Thymus (tissue), 11 donors: ENCODE measurements around the gene PGK1. TPM values are rescaled to one million over a fixed set of nuclear protein-coding genes. Genes with fewer than 3 reads are reported as not detected.
A peak's percentile ranks its signal among the peaks of the same experiment; 100 is the strongest.
"Not testable (repeated sequence)": the region's sequence is repeated elsewhere in the genome, so short reads cannot be mapped to it uniquely, and the experiment has no call there.

Experiments used
- DNase-seq, 9 donors: peaks; one replicate each; pipeline ENCODE4 v3.0.0-alpha.2; 2013; ENCODE audit warnings: low spot score in 9 of 9, low read depth in 6 of 9, missing footprints in 1 of 9
- H3K27ac ChIP-seq, 2 donors: one replicate each; pipeline ENCODE4 v1.5.1; 2013; ENCODE audit warnings: control low read depth in 1 of 2, low read depth in 1 of 2, low read length in 1 of 2, mild to moderate bottlenecking in 1 of 2, moderate library complexity in 1 of 2
- H3K27me3 ChIP-seq, 2 donors: one replicate each; pipeline ENCODE4 v1.5.1; 2013; ENCODE audit warnings: low read length in 1 of 2; ENCODE audit not compliant: control insufficient read depth in 2 of 2, insufficient read depth in 1 of 2
- H3K36me3 ChIP-seq, 2 donors: one replicate each; pipeline ENCODE4 v1.5.1; 2013; ENCODE audit warnings: low read length in 1 of 2, mild to moderate bottlenecking in 1 of 2, moderate library complexity in 1 of 2; ENCODE audit not compliant: control insufficient read depth in 2 of 2, insufficient read depth in 2 of 2
- H3K4me1 ChIP-seq, 2 donors: one replicate each; pipeline ENCODE4 v1.5.1; 2013; ENCODE audit warnings: low read length in 2 of 2; ENCODE audit not compliant: control insufficient read depth in 2 of 2, insufficient read depth in 2 of 2
- H3K4me3 ChIP-seq, 2 donors: one replicate each; pipeline ENCODE4 v1.5.1; 2013; ENCODE audit warnings: low read length in 2 of 2, control low read depth in 1 of 2, mild to moderate bottlenecking in 1 of 2
- H3K9me3 ChIP-seq, 2 donors: one replicate each; pipeline ENCODE4 v1.5.1; 2013; ENCODE audit warnings: low read length in 1 of 2, mild to moderate bottlenecking in 1 of 2; ENCODE audit not compliant: control insufficient read depth in 2 of 2, insufficient read depth in 1 of 2
- WGBS: extraction: QIAGEN DNeasy Blood & Tissue Kit; methylation state at CpG from one replicate; pipeline ENCODE4 v1.1.7; 2013; 5-methylcytosine and 5-hydroxymethylcytosine counted together
- polyA plus RNA-seq: library from polyadenylated mRNA; stranded (reverse); fragments of 200-250 nt; gene quantifications from one replicate; pipeline ENCODE4 v1.2.3, GENCODE V29; 2013
- total RNA-seq: library from RNA; stranded (reverse); fragments of 120-200 nt; gene quantifications from one replicate; pipeline ENCODE4 v1.2.4, GENCODE V29; 2013
- donor health status: healthy.

PGK1 gene
- total and polyA plus RNA-seq, 2 donors = 188 to 433 TPM

DNA sequence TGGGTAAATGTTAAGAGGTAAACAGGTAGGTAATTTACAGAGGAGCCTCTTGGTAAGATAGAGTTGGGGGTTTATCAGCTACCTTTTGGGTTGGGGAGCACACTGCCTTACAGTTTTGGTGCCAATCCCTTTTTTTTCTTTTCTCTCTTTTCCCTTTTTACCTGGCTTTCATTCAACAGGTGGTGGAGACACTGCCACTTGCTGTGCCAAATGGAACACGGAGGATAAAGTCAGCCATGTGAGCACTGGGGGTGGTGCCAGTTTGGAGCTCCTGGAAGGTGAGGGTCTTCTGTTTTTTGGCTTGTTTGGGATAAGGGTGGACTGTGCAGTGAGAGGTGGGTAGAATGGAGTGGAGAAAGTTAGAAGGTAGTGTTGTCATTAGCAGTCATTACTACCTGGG, 21.1 kb downstream of the PGK1 start:
- no peak for DNase-seq
- Histone ChIP-seq H3K36me3 (peaks cover 25 to 63% of the 10 kb centered on the region in 2 donors), H3K27me3 (no peaks in the 10 kb centered on the region), H3K4me3 (no peak overlapping the region), H3K27ac (no peak overlapping the region), H3K9me3 (no peaks in the 10 kb centered on the region), H3K4me1 (no peaks in the 10 kb centered on the region)
- WGBS = 100% methylated on average over 1 of the region's 1 CpG

DNA sequence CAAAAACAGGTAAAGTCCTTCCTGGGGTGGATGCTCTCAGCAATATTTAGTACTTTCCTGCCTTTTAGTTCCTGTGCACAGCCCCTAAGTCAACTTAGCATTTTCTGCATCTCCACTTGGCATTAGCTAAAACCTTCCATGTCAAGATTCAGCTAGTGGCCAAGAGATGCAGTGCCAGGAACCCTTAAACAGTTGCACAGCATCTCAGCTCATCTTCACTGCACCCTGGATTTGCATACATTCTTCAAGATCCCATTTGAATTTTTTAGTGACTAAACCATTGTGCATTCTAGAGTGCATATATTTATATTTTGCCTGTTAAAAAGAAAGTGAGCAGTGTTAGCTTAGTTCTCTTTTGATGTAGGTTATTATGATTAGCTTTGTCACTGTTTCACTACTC, 21.7 kb downstream of the PGK1 start:
- not testable (repeated sequence) for H3K27me3 ChIP-seq, H3K4me1 ChIP-seq, H3K27ac ChIP-seq, H3K9me3 ChIP-seq, H3K4me3 ChIP-seq, DNase-seq
- H3K36me3 ChIP-seq = peaks cover 25 to 61% of the 10 kb centered on the region in 2 donors

DNA sequence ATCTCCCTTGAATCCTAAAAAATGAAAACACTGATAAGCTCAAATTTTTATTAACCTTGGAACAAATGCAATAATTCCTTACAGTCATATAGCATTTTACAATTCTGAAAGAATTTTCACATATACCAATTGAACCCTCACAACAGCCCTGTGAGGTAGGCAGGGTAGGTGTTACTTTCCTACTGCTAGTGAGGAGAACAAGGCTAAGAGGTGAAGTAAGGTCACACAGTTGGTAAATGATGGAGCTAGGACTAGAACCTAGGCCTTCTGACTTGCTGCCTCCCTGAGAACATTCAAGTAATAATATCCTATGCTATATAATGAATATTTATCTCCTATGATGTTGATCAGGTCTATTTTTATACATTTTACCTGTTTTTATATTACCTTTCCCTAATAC, 25.7 kb downstream of the PGK1 start:
- Histone ChIP-seq H3K36me3 (peaks cover 14 to 32% of the 10 kb centered on the region in 2 donors), H3K4me1 (no peaks in the 10 kb centered on the region), H3K27me3 (no peaks in the 10 kb centered on the region), H3K9me3 (no peaks in the 10 kb centered on the region), H3K27ac (no peak overlapping the region), H3K4me3 (no peak overlapping the region)
- no peak for DNase-seq

DNA sequence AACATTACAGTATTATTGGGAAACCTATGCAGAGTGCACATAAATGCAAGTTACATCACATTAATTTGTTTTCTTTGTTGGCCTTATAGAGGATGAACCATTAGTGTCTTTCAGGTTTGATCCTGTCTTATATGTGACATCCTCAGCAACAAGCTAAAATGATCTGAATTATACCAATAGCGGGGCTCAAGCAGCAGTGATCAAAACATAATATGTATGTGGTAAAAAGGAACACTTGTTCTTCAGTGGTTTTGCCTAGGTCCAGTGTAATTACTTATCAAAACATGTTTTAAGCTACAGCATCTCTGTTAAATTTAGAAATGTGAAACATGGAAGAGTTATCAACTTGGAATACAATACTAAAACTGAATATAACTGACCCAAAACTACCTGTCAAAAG, 26.3 kb downstream of the PGK1 start:
- Histone ChIP-seq H3K4me1 (no peaks in the 10 kb centered on the region), H3K27ac (no peak overlapping the region), H3K27me3 (no peaks in the 10 kb centered on the region), H3K36me3 (peaks cover 7 to 26% of the 10 kb centered on the region in 2 donors), H3K9me3 (no peaks in the 10 kb centered on the region), H3K4me3 (no peak overlapping the region)
- 98% methylated on average over 1 of the region's 1 CpG for WGBS
- no peak for DNase-seq

DNA sequence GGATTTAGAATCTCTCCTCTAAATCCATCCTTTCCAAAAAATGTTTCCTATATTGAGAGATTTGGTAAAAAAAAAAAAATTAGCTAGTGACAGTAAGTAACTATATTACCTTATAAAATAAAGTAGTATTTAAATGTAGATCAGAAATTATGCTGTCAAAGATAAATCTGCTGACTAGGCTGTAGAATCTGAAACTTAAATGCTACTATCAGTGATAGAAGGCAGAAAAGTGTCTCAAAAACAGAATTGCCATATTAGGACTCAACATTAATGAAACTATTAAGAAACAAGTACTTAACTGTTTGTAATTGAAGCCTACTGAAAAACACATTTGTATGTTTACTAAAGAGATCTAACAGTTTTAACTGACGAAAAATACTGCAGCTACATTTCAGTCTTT, 27.1 kb downstream of the PGK1 start:
- no peaks in the 10 kb centered on the region for H3K9me3 ChIP-seq
- WGBS = 98% methylated on average over 1 of the region's 1 CpG
- DNase-seq = no peak
- H3K27me3 ChIP-seq = no peaks in the 10 kb centered on the region
- H3K27ac ChIP-seq = no peak overlapping the region
- no peaks in the 10 kb centered on the region for H3K4me1 ChIP-seq
- no peak overlapping the region for H3K4me3 ChIP-seq
- H3K36me3 ChIP-seq = peaks cover 3 to 18% of the 10 kb centered on the region in 2 donors

DNA sequence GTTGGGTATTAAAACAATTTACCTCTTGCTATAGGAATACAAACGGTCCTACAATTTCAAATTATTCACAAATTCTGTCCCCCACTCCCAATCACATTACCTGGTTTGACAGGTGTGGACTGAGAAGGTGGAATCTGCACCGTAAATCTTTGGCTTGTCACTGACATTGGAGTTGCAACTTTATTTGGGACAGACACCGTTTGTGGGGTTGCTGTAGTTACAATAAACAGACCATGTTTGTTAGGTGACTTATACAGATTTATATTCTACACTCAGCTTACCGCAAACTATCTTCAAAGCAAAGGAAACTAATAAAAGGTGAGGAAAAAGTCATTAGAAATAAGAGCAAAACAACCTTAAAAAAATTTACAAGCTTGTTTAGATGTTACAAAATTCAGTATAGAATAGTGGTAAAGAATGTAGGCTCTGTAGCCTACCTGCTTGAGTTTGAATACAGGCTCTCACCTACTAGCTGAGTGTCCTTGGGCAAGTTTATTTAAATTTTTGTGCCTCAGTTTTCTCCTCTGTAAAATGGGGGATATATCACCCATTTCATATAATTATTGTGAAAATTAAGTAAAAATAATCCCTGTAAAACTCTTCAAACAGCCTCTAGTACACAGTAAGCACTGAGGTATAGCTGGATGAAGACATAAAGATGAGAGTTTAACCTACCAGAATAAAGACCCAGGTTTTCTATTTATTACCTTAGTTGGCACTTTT, 29.4 kb downstream of the PGK1 start:
- H3K36me3 ChIP-seq = peaks cover 0 to 5% of the 10 kb centered on the region in 2 donors
- H3K4me3 ChIP-seq = no peak overlapping the region
- DNase-seq = no peak
- no peaks in the 10 kb centered on the region for H3K9me3 ChIP-seq
- H3K27ac ChIP-seq = no peak overlapping the region
- 92% methylated on average over 4 of the region's 4 CpGs for WGBS
- no peaks in the 10 kb centered on the region for H3K4me1 ChIP-seq
- H3K27me3 ChIP-seq = no peaks in the 10 kb centered on the region

DNA sequence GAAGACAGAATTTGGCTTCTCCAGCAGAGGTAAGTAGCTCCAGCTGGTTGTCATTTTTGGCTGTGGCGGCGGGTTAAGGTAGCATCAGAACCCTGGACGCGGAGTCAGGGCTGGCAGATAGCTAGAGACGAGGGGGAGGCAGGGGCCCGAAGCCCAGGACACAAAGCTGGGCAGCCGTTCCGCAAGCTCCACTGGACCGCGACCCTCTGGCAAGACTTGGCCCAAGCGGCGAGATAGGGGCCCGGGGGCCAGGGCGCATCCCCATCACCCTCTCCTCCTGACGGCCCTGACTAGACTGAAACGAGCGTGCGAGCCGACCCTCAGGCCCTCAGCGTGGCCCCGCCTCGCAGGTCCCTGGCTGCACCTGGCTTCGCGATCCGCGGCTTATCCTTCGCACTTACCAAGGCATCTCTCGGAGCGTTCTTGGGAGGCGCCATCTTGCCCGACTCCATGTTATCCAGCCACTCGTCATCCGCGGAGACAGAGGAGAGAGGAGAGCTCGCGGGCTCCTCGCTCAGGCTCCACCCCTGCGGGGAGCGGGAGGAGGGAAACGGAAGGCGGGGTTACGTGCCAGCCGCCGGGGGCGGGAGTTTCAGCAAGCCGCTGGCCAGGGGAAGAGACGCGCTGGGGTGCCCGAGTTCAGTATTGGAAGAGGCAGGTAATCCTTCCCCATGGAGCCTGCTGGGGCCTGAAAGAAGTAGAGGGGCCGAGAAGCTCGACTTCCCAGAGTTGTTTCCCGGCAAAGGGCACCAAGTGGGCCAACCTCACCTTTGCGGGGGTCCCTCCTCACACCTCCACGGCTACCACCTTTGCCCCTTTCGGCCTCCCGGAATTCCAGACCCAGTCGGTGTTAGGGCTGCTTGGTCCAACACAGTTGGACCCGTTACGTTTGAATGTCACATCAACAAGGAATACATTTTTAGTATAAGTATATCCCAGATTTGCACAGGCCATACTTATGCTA, 35.4 kb downstream of the PGK1 start, which contains the start of gene TAF9B:
Gene TAF9B (minus strand): TSS at position 491 of the 964 bp plus-strand sequence. CDS start 39 bp downstream, at position 452.
- peak; percentile 38 to 84 (median 61) for DNase-seq
- 7% methylated on average over 58 of the region's 59 CpGs for WGBS
- Histone ChIP-seq H3K9me3 (peaks cover 0 to 5% of the 10 kb centered on the region in 2 donors), H3K36me3 (no peaks in the 10 kb centered on the region), H3K4me3 (peak within 1 kb of the TSS; percentile 57 to 79), H3K27me3 (no peaks in the 10 kb centered on the region), H3K27ac (peak within 1 kb of the TSS; percentile 71 to 74), H3K4me1 (no peaks in the 10 kb centered on the region)

DNA sequence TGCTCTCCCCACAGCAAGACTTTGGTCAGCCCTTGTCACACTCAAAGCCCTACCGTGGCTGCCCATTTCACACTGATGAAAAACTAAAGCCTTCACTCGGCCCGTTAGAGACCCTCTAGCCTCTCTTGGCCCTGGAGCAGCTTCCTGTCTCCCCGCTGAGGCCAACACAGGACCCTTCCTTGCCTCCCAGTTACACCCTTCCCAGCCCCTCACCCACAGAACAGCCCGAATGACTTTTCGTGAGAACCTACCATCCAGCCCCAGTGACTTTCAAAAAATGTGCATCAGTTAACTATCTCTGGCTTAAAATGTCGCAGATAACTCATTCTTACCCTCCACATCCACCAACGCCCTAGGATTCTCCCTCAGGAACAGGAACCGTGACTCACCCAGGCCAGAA, 36.2 kb downstream of the PGK1 start:
- no peak overlapping the region for H3K27ac ChIP-seq
- H3K9me3 ChIP-seq = peaks cover 0 to 5% of the 10 kb centered on the region in 2 donors
- no peak overlapping the region for H3K4me3 ChIP-seq
- DNase-seq = no peak
- H3K4me1 ChIP-seq = no peaks in the 10 kb centered on the region
- H3K36me3 ChIP-seq = no peaks in the 10 kb centered on the region
- 98% methylated on average over 9 of the region's 9 CpGs for WGBS
- H3K27me3 ChIP-seq = no peaks in the 10 kb centered on the region

DNA sequence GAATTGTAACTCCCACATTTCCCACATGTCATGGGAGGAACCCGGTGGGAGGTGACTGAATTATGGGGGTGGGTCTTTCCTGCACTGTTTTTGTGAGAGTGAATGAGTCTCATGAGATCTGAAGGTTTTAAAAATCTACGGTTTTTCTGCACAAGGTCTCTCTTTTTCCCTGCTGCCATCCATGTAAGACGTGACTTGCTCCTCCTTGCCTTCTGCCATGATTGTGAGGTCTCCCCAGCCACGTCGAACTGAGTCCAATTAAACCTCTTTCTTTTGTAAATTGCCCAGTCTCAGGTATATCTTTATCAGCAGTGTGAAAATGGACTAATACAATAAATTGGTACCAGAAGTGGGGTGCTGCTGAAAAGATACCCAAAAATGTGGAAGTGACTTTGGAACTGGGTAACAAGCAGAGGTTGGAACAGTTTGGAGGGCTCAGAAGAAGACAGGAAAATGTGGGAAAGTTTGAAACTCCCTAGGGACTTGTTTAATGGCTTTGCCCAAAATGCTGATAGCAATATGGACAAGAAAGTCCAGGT, 43.0 kb downstream of the PGK1 start:
- not testable (repeated sequence) for H3K4me3 ChIP-seq, H3K27ac ChIP-seq, H3K36me3 ChIP-seq, H3K27me3 ChIP-seq, DNase-seq, H3K4me1 ChIP-seq, H3K9me3 ChIP-seq
- 98% methylated on average over 5 of the region's 5 CpGs for WGBS
